Measurements from ENCODE around the gene PFKFB3. TPM values are rescaled to one million over a fixed set of nuclear protein-coding genes. Genes with fewer than 3 reads are reported as not detected.

The PFKFB3 gene
- total RNA-seq, 4 donors from 2014 or later: 8.4 to 11.8 (median 9.4) TPM

DNA sequence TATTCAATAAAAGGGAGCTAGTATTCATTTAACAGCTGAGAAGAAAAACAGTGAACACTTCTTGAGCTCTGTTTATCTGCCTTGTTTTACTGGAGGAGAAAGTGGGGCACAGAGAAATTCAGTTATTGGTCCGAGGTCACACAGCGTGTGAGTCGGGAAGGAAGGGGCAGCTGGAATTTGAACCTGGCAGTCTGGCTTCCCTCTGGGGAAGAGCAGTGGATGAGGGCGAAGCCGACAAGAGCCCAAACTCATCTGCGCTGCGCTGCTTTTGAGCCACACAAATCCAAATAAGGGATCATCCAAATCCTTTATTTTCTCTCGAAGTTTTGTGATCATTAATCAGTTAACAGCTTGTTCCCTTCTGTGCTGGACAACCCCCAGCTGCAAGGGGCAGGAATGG, 23.7 kb upstream of the PFKFB3 start:
- Histone ChIP-seq H3K4me3 (replicated peaks in 1 of 3) (no peak overlapping the region), H3K9me3 (no peaks in the 10 kb centered on the region), H3K4me1 (peaks cover 0 to 12% of the 10 kb centered on the region in 2 donors), H3K27me3 (no peaks in the 10 kb centered on the region), H3K36me3 (no peaks in the 10 kb centered on the region), H3K27ac (no peak overlapping the region)
- intact Hi-C loops (cut with DNase I): no loop called here
- DNase-seq: no peak
- TF ChIP-seq CTCF (IDR thresholded peaks at IDR 0.05) (no peak), POLR2A (IDR thresholded peaks at IDR 0.05) (no peak)
- WGBS, 2 donors: 69 to 80% methylated on average over 8 of the region's 8 CpGs

- intact Hi-C loops (cut with DNase I): no loop called here
- peaks cover 0 to 4% of the 10 kb centered on the region in 2 donors for H3K4me1 ChIP-seq
- H3K9me3 ChIP-seq: no peaks in the 10 kb centered on the region
- no peak overlapping the region for H3K4me3 ChIP-seq (replicated peaks in 1 of 3)
- H3K36me3 ChIP-seq: no peaks in the 10 kb centered on the region
- H3K27me3 ChIP-seq: no peaks in the 10 kb centered on the region
- DNase-seq: no peak
- WGBS, 2 donors: 88 to 89% methylated on average over 4 of the region's 4 CpGs
- H3K27ac ChIP-seq: no peak overlapping the region
- no peak for TF ChIP-seq POLR2A (IDR thresholded peaks at IDR 0.05)
- no peak for TF ChIP-seq CTCF (IDR thresholded peaks at IDR 0.05)
These were observed 22.1 kb upstream of the PFKFB3 start for GRCh38 chr10:6180480-6181110.

- no peak for DNase-seq
- Histone ChIP-seq H3K4me3 (replicated peaks in 1 of 3) (no peak overlapping the region), H3K27ac (no peak overlapping the region), H3K27me3 (no peaks in the 10 kb centered on the region), H3K4me1 (peaks cover 0 to 4% of the 10 kb centered on the region in 2 donors), H3K9me3 (no peaks in the 10 kb centered on the region), H3K36me3 (no peaks in the 10 kb centered on the region)
- TF ChIP-seq POLR2A (IDR thresholded peaks at IDR 0.05) (no peak), CTCF (IDR thresholded peaks at IDR 0.05) (no peak)
- intact Hi-C loops (cut with DNase I): no loop called here
- WGBS, 2 donors: 93 to 97% methylated on average over 6 of the region's 6 CpGs
These were observed 21.5 kb upstream of the PFKFB3 start for GRCh38 chr10:6181249-6181648.

DNA sequence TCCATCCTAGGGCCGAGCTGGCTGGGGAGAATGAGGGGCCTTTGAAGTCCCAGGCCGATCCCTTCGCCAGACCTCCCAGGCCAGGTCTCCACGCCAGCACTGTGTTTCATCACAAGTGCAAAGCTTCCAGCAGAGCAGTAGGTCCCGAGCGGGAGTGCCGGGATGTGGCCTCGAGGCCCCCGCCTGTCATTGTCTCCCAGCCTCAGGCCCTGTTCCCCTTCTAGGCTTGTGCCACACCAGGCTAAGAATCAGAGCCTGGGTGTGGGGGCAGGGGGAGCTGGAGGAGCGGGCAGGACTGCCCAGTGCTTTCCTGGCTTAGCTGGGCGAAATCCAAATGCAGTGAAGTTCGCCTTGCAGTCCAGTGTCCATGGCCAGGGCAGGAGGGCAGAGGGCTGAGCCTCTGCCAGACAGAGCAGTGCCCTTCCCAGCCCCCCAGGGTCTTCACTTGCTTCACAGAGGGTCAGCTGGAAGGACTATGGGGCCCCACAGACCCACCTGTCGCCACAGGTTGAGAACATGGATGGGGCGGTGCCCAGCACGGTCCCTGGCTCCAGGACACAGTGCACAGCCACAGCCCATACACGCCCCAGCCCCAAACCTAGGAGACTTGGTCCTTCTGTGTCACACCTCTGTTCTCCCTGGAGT, 20.2 kb upstream of the PFKFB3 start:
- Histone ChIP-seq H3K27me3 (no peaks in the 10 kb centered on the region), H3K36me3 (no peaks in the 10 kb centered on the region), H3K9me3 (no peaks in the 10 kb centered on the region), H3K4me3 (replicated peaks in 1 of 3) (no peak overlapping the region), H3K4me1 (no peaks in the 10 kb centered on the region), H3K27ac (no peak overlapping the region)
- intact Hi-C loops (cut with DNase I): no loop called here
- TF ChIP-seq POLR2A (IDR thresholded peaks at IDR 0.05) (no peak), CTCF (IDR thresholded peaks at IDR 0.05) (no peak)
- WGBS, 2 donors: 43 to 80% methylated on average over 8 to 10 of the region's 16 CpGs
- DNase-seq: no peak

DNA sequence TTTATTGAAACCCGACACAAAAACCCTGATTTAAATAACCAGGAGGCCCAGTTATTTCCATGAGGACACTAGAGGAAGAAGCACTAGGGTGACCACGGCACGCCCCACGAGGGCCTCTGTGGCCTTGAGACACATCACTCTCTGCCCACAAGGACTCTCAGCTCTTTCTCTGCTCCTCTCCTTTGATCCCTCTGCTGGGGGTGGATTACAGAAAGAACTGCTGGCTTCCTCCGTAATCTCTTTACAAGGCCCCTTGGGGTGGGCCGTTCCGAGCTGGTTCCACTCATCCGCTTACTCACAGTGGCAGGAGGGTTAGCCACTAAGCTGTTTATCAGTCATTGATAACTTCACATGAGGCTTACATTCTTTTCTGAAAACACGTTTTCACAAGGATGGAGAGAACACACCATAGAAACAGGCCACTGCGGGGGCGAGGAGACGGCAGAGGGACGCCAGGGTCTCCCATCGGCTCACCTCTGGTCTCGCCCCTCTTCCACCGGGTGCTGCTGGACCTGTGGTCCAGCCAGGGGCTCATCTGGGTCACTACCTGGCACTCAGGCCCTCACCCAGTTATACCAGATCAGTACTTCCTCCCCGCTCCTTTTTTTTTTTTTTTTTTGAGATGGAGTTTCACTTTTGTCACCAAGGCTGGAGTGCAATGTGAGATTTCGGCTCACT, 17.6 kb upstream of the PFKFB3 start:
- 80 to 83% methylated on average over 18 of the region's 18 CpGs for WGBS, 2 donors
- no peak overlapping the region for H3K27ac ChIP-seq
- DNase-seq: no peak

More for the DNA sequence above, 17.6 kb upstream of the PFKFB3 start:
- intact Hi-C loops (cut with DNase I): no loop called here
- no peaks in the 10 kb centered on the region for H3K4me1 ChIP-seq
- H3K9me3 ChIP-seq: no peaks in the 10 kb centered on the region
- H3K4me3 ChIP-seq (replicated peaks in 1 of 3): no peak overlapping the region
- no peaks in the 10 kb centered on the region for H3K27me3 ChIP-seq
- no peaks in the 10 kb centered on the region for H3K36me3 ChIP-seq
- TF ChIP-seq POLR2A (IDR thresholded peaks at IDR 0.05) (no peak), CTCF (IDR thresholded peaks at IDR 0.05) (no peak)
